GM21529 (cell line): ENCODE results near the gene TTC19.
"Not testable (repeated sequence)": the region's sequence is repeated elsewhere in the genome, so short reads cannot be mapped to it uniquely, and the experiment has no call there.

Experiments
- ATAC-seq: cut with Tn5 transposase; IDR thresholded peaks from one replicate; pipeline ENCODE4 v1.9.1; 2021; ENCODE audit not compliant: unreplicated experiment

TTC19 gene

GRCh38 chr17:16027708-16028584 lies 28.3 kb downstream of the TTC19 start:
- peak; percentile 95 for ATAC-seq

GRCh38 chr17:16033729-16034349 lies 34.2 kb downstream of the TTC19 start:
- ATAC-seq = no peak

- no peak for ATAC-seq
Measured at GRCh38 chr17:16036261-16036660, 36.6 kb downstream of the TTC19 start.

- ATAC-seq = no peak
Measured at GRCh38 chr17:16037636-16038035, 38.0 kb downstream of the TTC19 start.

GRCh38 chr17:16040710-16041251 lies 41.2 kb downstream of the TTC19 start:
- no peak for ATAC-seq

GRCh38 chr17:16044487-16044886 lies 44.9 kb downstream of the TTC19 start:
- ATAC-seq = no peak

GRCh38 chr17:16046966-16047365 lies 47.3 kb downstream of the TTC19 start:
- no peak for ATAC-seq

GRCh38 chr17:16048811-16049449 lies 49.3 kb downstream of the TTC19 start:
- ATAC-seq = no peak

GRCh38 chr17:16050844-16051243 lies 51.2 kb downstream of the TTC19 start:
- no peak for ATAC-seq

GRCh38 chr17:16052486-16052885 lies 52.9 kb downstream of the TTC19 start:
- ATAC-seq = no peak

- not testable (repeated sequence) for ATAC-seq
Measured at GRCh38 chr17:16055139-16055538, 55.5 kb downstream of the TTC19 start.

GRCh38 chr17:16061631-16062030 lies 62.0 kb downstream of the TTC19 start:
- no peak for ATAC-seq

GRCh38 chr17:16066125-16066524 lies 66.5 kb downstream of the TTC19 start:
- no peak for ATAC-seq

GRCh38 chr17:16068323-16068722 lies 68.7 kb downstream of the TTC19 start:
- no peak for ATAC-seq

GRCh38 chr17:16072031-16072430 lies 72.4 kb downstream of the TTC19 start:
- no peak for ATAC-seq

- ATAC-seq = no peak
Measured at GRCh38 chr17:16073845-16074244, 74.2 kb downstream of the TTC19 start.

GRCh38 chr17:16074423-16074822 lies 74.8 kb downstream of the TTC19 start:
- ATAC-seq = no peak

- ATAC-seq = no peak
Measured at GRCh38 chr17:16075949-16076348, 76.3 kb downstream of the TTC19 start.
